ENCODE data around the gene CALHM5. TPM values are rescaled to one million over a fixed set of nuclear protein-coding genes. Genes with fewer than 3 reads are reported as not detected.
A peak's percentile ranks its signal among the peaks of the same experiment; 100 is the strongest.

Gene CALHM5
- total and polyA plus RNA-seq, 9 of the 15 experiments (the other 6 are each of a cell fraction or from before 2014, with no cell fraction given): under 0.01 to 0.05 (median 0.02) TPM; not detected in 2

DNA sequence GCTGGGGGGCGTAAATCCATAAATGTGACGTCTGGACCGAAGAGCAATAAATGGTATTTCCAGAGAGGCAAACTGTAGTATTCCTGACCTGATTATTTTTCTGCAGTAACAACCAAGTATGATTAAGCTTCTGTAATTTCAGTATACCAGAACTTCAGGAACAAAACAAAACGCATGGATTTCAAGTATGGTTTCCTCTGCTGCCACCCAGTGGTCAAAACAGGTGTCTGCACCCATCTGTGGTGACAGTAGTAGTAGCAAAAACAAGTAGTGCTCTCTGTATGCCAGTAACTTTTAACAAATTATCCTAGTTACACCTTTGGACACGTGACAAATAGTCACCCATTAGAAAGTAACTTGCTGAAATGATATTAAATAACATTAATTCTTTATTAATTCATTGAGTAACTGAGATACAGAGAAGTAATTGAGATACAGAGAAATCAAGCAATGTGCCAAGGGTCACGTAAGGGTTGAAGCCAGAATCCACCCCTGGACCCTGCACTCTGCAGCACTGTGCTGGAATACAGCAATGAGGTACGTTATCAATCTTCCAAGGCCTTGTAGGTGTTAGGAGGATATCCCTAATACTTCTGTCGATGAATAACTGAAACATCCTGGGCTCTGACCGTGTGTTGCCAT lies 50.1 kb downstream of the CALHM5 start (continued):
- TF ChIP-seq REST (IDR thresholded peaks at IDR 0.05; ENCODE audit: borderline replicate concordance) (peak; percentile 66; the same call in 1 of the 2 replicates), REST (CRISPR knock-in tag; IDR thresholded peaks at IDR 0.05; ENCODE audit: low read depth) (no peak), NFIX (CRISPR knock-in tag; IDR thresholded peaks at IDR 0.05; ENCODE audit: low read depth) (no peak), ZBTB33 (CRISPR knock-in tag; IDR thresholded peaks at IDR 0.05) (no peak), POLR3G (IDR thresholded peaks at IDR 0.05; ENCODE audit: extremely low read depth, insufficient read length, insufficient replicate concordance) (no peak), SRSF3 (IDR thresholded peaks at IDR 0.05; ENCODE audit: insufficient read depth, low read length) (no peak), DEAF1 (CRISPR knock-in tag; IDR thresholded peaks at IDR 0.05) (peak; percentile 64), ZNF57 (CRISPR knock-in tag; IDR thresholded peaks at IDR 0.05) (no peak), MCM3 (IDR thresholded peaks at IDR 0.05) (no peak), ZNF592 (IDR thresholded peaks at IDR 0.05) (no peak)
